SK-N-MC (cell line): Measurements from ENCODE around the gene ACOT6.

Experiments
- EZH2 ChIP-seq: fragments of 200-600 bp; sonication (generic); IDR thresholded peaks from one replicate; pipeline ENCODE4 v1.6.1; 2017; ENCODE audit warnings: antibody characterized with exemption
- FOXP2 ChIP-seq: optimal IDR thresholded peaks from 2 replicates; pipeline ENCODE3; 2011; ENCODE audit warnings: mild to moderate bottlenecking, moderate library complexity; ENCODE audit not compliant: insufficient read depth; ENCODE audit errors: extremely low read length, control extremely low read depth
- POLR2AphosphoS5 ChIP-seq: IDR thresholded peaks from 2 replicates; pipeline ENCODE4 v1.6.1; 2012; ENCODE audit warnings: mild to moderate bottlenecking, low read depth, low read length, borderline replicate concordance

GRCh38 chr14:73661872-73662271, 49.6 kb downstream of the ACOT6 start:
- TF ChIP-seq EZH2 (no peak), POLR2AphosphoS5 (no peak), FOXP2 (no peak)
